ENCODE data around the gene NOD2. TPM values are rescaled to one million over a fixed set of nuclear protein-coding genes. Genes with fewer than 3 reads are reported as not detected.

Gene NOD2
- total RNA-seq, 1 experiment from 2014 or later = 0.11 TPM

DNA sequence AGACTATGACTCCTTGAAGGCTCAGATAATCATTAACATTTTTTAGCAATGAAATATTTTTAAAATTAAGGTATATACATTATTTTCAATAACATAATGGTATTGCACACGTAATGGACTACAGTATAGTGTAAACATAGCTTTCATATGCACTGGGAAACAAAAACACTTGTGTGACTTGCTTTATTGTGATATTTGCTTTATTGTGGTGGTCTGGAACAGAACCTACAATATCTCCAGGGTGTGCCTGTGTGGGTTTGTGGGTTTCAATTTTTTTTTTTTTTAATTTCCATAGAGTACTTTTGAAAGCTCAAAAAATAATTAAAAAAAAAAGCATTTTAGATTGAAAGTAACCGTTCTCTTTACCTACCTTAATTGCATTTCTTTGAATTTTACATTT lies 73.8 kb downstream of the NOD2 start (continued):
- TF ChIP-seq, protein P1, sequence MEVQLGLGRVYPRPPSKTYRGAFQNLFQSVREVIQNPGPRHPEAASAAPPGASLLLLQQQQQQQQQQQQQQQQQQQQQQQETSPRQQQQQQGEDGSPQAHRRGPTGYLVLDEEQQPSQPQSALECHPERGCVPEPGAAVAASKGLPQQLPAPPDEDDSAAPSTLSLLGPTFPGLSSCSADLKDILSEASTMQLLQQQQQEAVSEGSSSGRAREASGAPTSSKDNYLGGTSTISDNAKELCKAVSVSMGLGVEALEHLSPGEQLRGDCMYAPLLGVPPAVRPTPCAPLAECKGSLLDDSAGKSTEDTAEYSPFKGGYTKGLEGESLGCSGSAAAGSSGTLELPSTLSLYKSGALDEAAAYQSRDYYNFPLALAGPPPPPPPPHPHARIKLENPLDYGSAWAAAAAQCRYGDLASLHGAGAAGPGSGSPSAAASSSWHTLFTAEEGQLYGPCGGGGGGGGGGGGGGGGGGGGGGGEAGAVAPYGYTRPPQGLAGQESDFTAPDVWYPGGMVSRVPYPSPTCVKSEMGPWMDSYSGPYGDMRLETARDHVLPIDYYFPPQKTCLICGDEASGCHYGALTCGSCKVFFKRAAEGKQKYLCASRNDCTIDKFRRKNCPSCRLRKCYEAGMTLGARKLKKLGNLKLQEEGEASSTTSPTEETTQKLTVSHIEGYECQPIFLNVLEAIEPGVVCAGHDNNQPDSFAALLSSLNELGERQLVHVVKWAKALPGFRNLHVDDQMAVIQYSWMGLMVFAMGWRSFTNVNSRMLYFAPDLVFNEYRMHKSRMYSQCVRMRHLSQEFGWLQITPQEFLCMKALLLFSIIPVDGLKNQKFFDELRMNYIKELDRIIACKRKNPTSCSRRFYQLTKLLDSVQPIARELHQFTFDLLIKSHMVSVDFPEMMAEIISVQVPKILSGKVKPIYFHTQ (CRISPR knock-in tag; IDR thresholded peaks at IDR 0.05) = no peak
- no peak for TF ChIP-seq HMGA2 (CRISPR knock-in tag; IDR thresholded peaks at IDR 0.05)
- TF ChIP-seq, protein P2, sequence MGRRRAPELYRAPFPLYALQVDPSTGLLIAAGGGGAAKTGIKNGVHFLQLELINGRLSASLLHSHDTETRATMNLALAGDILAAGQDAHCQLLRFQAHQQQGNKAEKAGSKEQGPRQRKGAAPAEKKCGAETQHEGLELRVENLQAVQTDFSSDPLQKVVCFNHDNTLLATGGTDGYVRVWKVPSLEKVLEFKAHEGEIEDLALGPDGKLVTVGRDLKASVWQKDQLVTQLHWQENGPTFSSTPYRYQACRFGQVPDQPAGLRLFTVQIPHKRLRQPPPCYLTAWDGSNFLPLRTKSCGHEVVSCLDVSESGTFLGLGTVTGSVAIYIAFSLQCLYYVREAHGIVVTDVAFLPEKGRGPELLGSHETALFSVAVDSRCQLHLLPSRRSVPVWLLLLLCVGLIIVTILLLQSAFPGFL (CRISPR knock-in tag; IDR thresholded peaks at IDR 0.05; ENCODE audit: borderline replicate concordance) = no peak

DNA sequence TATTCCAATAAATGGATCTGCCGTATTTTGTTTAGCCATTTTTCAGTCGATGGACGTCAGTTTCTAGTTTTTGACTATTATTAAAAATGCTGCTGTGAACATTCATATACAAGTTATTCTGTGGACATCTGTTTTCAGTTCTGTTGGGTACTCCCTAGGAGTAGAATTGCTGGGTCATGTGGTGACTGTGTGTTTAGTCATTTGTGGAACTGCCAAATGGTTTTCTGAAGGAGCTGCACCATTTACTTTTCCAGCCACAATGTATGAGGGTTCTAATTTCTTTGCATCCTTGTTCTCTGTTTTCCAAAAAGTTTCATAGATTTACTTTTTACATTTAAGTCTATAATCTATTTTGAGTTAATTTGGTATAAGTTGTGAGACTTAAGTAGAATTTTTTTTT lies 78.0 kb downstream of the NOD2 start:
- POLR2A ChIA-PET = interaction anchor here (0.5 kb wide), 1 partner anchor 197 kb away, joined by 3 read pairs; no protein-coding TSS in a partner anchor
- DNase-seq (ENCODE audit: low spot score) = no peak
- H3K36me3 Mint-ChIP-seq = peaks cover 6% of the 10 kb centered on the region
- no peaks in the 10 kb centered on the region; the same call in 1 of the 2 replicates for H3K27me3 Mint-ChIP-seq (ENCODE audit: low read depth)
- TF ChIP-seq TEAD1 (CRISPR knock-in tag; IDR thresholded peaks at IDR 0.05) = no peak
- no peak for TF ChIP-seq RELA (CRISPR knock-in tag; IDR thresholded peaks at IDR 0.05; ENCODE audit: borderline replicate concordance)
- no peak for TF ChIP-seq SMAD3 (CRISPR knock-in tag; IDR thresholded peaks at IDR 0.05; ENCODE audit: borderline replicate concordance)
- no peak for TF ChIP-seq GRHL2 (CRISPR knock-in tag; IDR thresholded peaks at IDR 0.05; ENCODE audit: insufficient replicate concordance, severe bottlenecking)
- no peak for TF ChIP-seq ELF4 (CRISPR knock-in tag; IDR thresholded peaks at IDR 0.05; ENCODE audit: low read depth)
- TF ChIP-seq, protein P3, sequence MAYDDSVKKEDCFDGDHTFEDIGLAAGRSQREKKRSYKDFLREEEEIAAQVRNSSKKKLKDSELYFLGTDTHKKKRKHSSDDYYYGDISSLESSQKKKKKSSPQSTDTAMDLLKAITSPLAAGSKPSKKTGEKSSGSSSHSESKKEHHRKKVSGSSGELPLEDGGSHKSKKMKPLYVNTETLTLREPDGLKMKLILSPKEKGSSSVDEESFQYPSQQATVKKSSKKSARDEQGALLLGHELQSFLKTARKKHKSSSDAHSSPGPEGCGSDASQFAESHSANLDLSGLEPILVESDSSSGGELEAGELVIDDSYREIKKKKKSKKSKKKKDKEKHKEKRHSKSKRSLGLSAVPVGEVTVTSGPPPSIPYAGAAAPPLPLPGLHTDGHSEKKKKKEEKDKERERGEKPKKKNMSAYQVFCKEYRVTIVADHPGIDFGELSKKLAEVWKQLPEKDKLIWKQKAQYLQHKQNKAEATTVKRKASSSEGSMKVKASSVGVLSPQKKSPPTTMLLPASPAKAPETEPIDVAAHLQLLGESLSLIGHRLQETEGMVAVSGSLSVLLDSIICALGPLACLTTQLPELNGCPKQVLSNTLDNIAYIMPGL (CRISPR knock-in tag; IDR thresholded peaks at IDR 0.05) = no peak
- no peak for TF ChIP-seq ZNF263 (CRISPR knock-in tag; IDR thresholded peaks at IDR 0.05; ENCODE audit: low read depth)
- TF ChIP-seq JAZF1 (CRISPR knock-in tag; IDR thresholded peaks at IDR 0.05) = no peak
- TF ChIP-seq, protein P4, sequence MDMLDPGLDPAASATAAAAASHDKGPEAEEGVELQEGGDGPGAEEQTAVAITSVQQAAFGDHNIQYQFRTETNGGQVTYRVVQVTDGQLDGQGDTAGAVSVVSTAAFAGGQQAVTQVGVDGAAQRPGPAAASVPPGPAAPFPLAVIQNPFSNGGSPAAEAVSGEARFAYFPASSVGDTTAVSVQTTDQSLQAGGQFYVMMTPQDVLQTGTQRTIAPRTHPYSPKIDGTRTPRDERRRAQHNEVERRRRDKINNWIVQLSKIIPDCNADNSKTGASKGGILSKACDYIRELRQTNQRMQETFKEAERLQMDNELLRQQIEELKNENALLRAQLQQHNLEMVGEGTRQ (CRISPR knock-in tag; IDR thresholded peaks at IDR 0.05) = no peak
- TF ChIP-seq SOX15 (CRISPR knock-in tag; IDR thresholded peaks at IDR 0.05) = no peak
- TF ChIP-seq, protein P5, sequence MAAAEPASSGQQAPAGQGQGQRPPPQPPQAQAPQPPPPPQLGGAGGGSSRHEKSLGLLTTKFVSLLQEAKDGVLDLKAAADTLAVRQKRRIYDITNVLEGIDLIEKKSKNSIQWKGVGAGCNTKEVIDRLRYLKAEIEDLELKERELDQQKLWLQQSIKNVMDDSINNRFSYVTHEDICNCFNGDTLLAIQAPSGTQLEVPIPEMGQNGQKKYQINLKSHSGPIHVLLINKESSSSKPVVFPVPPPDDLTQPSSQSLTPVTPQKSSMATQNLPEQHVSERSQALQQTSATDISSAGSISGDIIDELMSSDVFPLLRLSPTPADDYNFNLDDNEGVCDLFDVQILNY (CRISPR knock-in tag; IDR thresholded peaks at IDR 0.05) = no peak
- no peak for TF ChIP-seq TCF7 (CRISPR knock-in tag; IDR thresholded peaks at IDR 0.05; ENCODE audit: low read depth)
- no peak for TF ChIP-seq JUN (CRISPR knock-in tag; IDR thresholded peaks at IDR 0.05)
- TF ChIP-seq, protein P2 (CRISPR knock-in tag; IDR thresholded peaks at IDR 0.05; ENCODE audit: borderline replicate concordance) = no peak
- no peak for TF ChIP-seq TEAD4 (CRISPR knock-in tag; IDR thresholded peaks at IDR 0.05)
- no peak for TF ChIP-seq CREM (CRISPR knock-in tag; IDR thresholded peaks at IDR 0.05)
- TF ChIP-seq, protein P6, sequence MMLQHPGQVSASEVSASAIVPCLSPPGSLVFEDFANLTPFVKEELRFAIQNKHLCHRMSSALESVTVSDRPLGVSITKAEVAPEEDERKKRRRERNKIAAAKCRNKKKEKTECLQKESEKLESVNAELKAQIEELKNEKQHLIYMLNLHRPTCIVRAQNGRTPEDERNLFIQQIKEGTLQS (CRISPR knock-in tag; conservative IDR thresholded peaks at IDR 0.05) = no peak
- TF ChIP-seq, protein P7, sequence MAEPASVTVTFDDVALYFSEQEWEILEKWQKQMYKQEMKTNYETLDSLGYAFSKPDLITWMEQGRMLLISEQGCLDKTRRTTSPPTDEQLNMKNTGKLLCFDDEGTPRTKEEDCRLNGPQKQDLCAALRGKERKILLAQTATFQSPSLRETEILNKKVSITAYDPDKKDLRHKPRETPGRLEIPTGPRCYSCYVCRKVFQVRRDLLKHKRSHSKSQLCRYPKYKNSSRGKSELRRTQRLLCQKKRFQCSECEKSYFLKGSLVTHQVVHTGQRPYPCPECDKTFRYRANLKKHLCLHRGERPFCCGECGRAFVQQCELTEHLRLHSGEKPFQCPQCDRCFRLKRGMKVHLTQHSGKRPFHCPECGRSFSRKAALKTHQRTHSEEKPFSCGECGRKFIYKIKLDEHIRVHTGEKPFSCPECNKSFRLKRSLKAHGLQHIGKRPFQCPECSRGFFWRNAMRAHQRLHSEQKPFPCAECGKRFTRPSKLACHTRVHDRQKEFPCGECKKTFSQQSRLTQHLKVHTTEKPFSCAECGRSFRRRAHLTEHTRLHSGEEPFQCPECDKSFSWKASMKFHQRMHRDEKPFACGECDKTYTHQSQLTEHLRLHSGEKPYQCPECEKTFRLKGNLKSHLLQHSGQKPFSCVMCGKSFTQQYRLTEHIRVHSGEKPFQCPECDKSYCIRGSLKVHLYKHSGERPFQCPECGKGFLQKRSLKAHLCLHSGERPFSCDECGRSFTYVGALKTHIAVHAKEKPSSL (CRISPR knock-in tag; conservative IDR thresholded peaks at IDR 0.05) = no peak
- H3K4me3 Mint-ChIP-seq = no peak overlapping the region
- no peak overlapping the region for H3K27ac Mint-ChIP-seq
- CTCF ChIA-PET = no interaction called here
- peaks cover 17% of the 10 kb centered on the region for H3K9me3 Mint-ChIP-seq
- ATAC-seq = no peak
- no peaks in the 10 kb centered on the region for H3K4me1 Mint-ChIP-seq
